Measurements from ENCODE around the gene SLC52A1. TPM values are rescaled to one million over a fixed set of nuclear protein-coding genes. Genes with fewer than 3 reads are reported as not detected.
A peak's percentile ranks its signal among the peaks of the same experiment; 100 is the strongest.

Gene SLC52A1
- total RNA-seq, 4 donors from 2014 or later: 2.2 to 25.0 (median 5.9) TPM

- Histone ChIP-seq H3K4me1 (peaks cover 23% of the 10 kb centered on the region), H3K9me3 (no peaks in the 10 kb centered on the region), H3K27ac (no peak overlapping the region), H3K36me3 (peaks cover 64% of the 10 kb centered on the region), H3K27me3 (no peaks in the 10 kb centered on the region), H3K4me3 (no peak overlapping the region)
- WGBS: 91% methylated on average over 19 of the region's 20 CpGs
- DNase-seq (ENCODE audit: low spot score in 2 of 2): no peak
- TF ChIP-seq POLR2A (IDR thresholded peaks at IDR 0.05) (no peak), CTCF (IDR thresholded peaks at IDR 0.05) (no peak), EP300 (IDR thresholded peaks at IDR 0.05) (no peak), POLR2AphosphoS5 (IDR thresholded peaks at IDR 0.05) (no peak)
Observed at GRCh38 chr17:5002121-5002788, 33.0 kb downstream of the SLC52A1 start.

- 64% methylated on average over 11 of the region's 11 CpGs for WGBS
- Histone ChIP-seq H3K4me3 (peak overlapping the region; percentile 96), H3K4me1 (peaks cover 30% of the 10 kb centered on the region), H3K27me3 (no peaks in the 10 kb centered on the region), H3K27ac (no peak overlapping the region), H3K9me3 (no peaks in the 10 kb centered on the region), H3K36me3 (peaks cover 44% of the 10 kb centered on the region)
- peak in 1 of 2 donors; percentile 72 for DNase-seq (ENCODE audit: low spot score in 2 of 2)
- no peak for TF ChIP-seq POLR2AphosphoS5 (IDR thresholded peaks at IDR 0.05)
- no peak for TF ChIP-seq EP300 (IDR thresholded peaks at IDR 0.05)
- TF ChIP-seq POLR2A (IDR thresholded peaks at IDR 0.05): no peak
- no peak for TF ChIP-seq CTCF (IDR thresholded peaks at IDR 0.05)
Observed at GRCh38 chr17:5000237-5000639, 35.0 kb downstream of the SLC52A1 start.

- WGBS: 69% methylated on average over 12 of the region's 12 CpGs
- Histone ChIP-seq H3K27me3 (no peaks in the 10 kb centered on the region), H3K4me3 (peak overlapping the region; percentile 96), H3K9me3 (no peaks in the 10 kb centered on the region), H3K4me1 (peaks cover 30% of the 10 kb centered on the region), H3K36me3 (peaks cover 37% of the 10 kb centered on the region), H3K27ac (no peak overlapping the region)
- no peak for TF ChIP-seq POLR2AphosphoS5 (IDR thresholded peaks at IDR 0.05)
- no peak for TF ChIP-seq POLR2A (IDR thresholded peaks at IDR 0.05)
- TF ChIP-seq CTCF (IDR thresholded peaks at IDR 0.05): no peak
- TF ChIP-seq EP300 (IDR thresholded peaks at IDR 0.05): no peak
- DNase-seq (ENCODE audit: low spot score in 2 of 2): peak in 1 of 2 donors; percentile 56
Observed at GRCh38 chr17:4999430-5000093, 35.7 kb downstream of the SLC52A1 start.

- Histone ChIP-seq H3K27ac (peak overlapping the region; percentile 87), H3K4me1 (peaks cover 30% of the 10 kb centered on the region), H3K36me3 (peaks cover 30% of the 10 kb centered on the region), H3K27me3 (no peaks in the 10 kb centered on the region), H3K9me3 (no peaks in the 10 kb centered on the region), H3K4me3 (peak overlapping the region; percentile 96)
- no peak for TF ChIP-seq EP300 (IDR thresholded peaks at IDR 0.05)
- no peak for TF ChIP-seq CTCF (IDR thresholded peaks at IDR 0.05)
- TF ChIP-seq POLR2A (IDR thresholded peaks at IDR 0.05): no peak
- TF ChIP-seq POLR2AphosphoS5 (IDR thresholded peaks at IDR 0.05): no peak
- peak in 1 of 2 donors; percentile 67 for DNase-seq (ENCODE audit: low spot score in 2 of 2)
- WGBS: 6% methylated on average over 14 of the region's 14 CpGs
Observed at GRCh38 chr17:4998732-4999429, 36.3 kb downstream of the SLC52A1 start.
